ENCODE measurements around the gene KATNAL2.

DNA sequence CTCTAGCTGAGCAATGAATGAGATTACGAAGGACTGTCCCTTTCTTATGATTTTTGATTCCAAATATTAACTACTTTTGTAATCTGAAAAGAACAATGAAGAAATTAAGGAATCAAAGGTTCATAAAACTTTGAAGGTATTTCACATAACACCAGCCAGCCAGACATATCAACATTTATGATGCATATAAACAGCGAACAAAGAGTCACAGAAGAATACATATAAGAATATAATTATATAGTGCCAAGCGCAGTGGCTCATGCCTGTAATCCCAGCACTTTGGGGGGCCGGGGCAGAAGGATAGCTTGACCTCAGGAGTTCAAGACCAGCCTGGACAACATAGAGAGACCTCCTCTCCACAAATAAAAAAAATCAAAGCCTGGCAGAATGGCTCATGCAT is 34.2 kb upstream of the KATNAL2 start:
- TF ChIP-seq MAX (CRISPR knock-in tag; IDR thresholded peaks at IDR 0.05) (no peak), KAT7 (CRISPR knock-in tag; IDR thresholded peaks at IDR 0.05; ENCODE audit: borderline replicate concordance) (no peak), IRF2 (CRISPR knock-in tag; IDR thresholded peaks at IDR 0.05; ENCODE audit: borderline replicate concordance, low read depth) (no peak), ATF2 (CRISPR knock-in tag; IDR thresholded peaks at IDR 0.05; ENCODE audit: borderline replicate concordance, low read depth) (no peak), SMAD3 (CRISPR knock-in tag; IDR thresholded peaks at IDR 0.05; ENCODE audit: borderline replicate concordance) (no peak)
- TF ChIP-seq, protein P1, sequence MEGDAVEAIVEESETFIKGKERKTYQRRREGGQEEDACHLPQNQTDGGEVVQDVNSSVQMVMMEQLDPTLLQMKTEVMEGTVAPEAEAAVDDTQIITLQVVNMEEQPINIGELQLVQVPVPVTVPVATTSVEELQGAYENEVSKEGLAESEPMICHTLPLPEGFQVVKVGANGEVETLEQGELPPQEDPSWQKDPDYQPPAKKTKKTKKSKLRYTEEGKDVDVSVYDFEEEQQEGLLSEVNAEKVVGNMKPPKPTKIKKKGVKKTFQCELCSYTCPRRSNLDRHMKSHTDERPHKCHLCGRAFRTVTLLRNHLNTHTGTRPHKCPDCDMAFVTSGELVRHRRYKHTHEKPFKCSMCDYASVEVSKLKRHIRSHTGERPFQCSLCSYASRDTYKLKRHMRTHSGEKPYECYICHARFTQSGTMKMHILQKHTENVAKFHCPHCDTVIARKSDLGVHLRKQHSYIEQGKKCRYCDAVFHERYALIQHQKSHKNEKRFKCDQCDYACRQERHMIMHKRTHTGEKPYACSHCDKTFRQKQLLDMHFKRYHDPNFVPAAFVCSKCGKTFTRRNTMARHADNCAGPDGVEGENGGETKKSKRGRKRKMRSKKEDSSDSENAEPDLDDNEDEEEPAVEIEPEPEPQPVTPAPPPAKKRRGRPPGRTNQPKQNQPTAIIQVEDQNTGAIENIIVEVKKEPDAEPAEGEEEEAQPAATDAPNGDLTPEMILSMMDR (IDR thresholded peaks at IDR 0.05): no peak

All from WTC11 (cell line).